HEK293 (cell line): ENCODE measurements around the gene ZNF275.

Experiments
- ATF2 ChIP-seq: fragments of 450-650 bp; formaldehyde crosslinking; IDR thresholded peaks from 2 replicates; pipeline ENCODE4 v1.5.1; 2016; ENCODE audit warnings: missing biosample characterization, missing genetic modification characterization, low read depth
- CTCF ChIP-seq: fragments of 450-650 bp; formaldehyde crosslinking; IDR thresholded peaks from 2 replicates; pipeline ENCODE4 v1.5.1; 2016; ENCODE audit warnings: missing biosample characterization, missing genetic modification characterization
- KLF16 ChIP-seq: fragments of 450-650 bp; formaldehyde crosslinking; IDR thresholded peaks from 2 replicates; pipeline ENCODE4 v1.5.1; 2017; ENCODE audit warnings: missing biosample characterization, missing genetic modification characterization
- KLF8 ChIP-seq: fragments of 450-650 bp; formaldehyde crosslinking; IDR thresholded peaks from 2 replicates; pipeline ENCODE4 v1.5.1; 2016; ENCODE audit warnings: missing biosample characterization, missing genetic modification characterization
- SP2 ChIP-seq: fragments of 450-650 bp; formaldehyde crosslinking; IDR thresholded peaks from 2 replicates; pipeline ENCODE4 v1.5.1; 2016; ENCODE audit warnings: missing biosample characterization, missing genetic modification characterization
- YY1 ChIP-seq: fragments of 450-650 bp; formaldehyde crosslinking; IDR thresholded peaks from 2 replicates; pipeline ENCODE4 v1.5.1; 2018; ENCODE audit warnings: missing biosample characterization, missing genetic modification characterization
- ZBTB21 ChIP-seq: fragments of 450-650 bp; formaldehyde crosslinking; IDR thresholded peaks from 2 replicates; pipeline ENCODE4 v1.5.1; 2017; ENCODE audit warnings: missing biosample characterization, missing genetic modification characterization
- ZBTB44 ChIP-seq: fragments of 450-650 bp; IDR thresholded peaks from 2 replicates; pipeline ENCODE4 v1.5.1; 2018; ENCODE audit warnings: missing biosample characterization, mild to moderate bottlenecking, missing genetic modification characterization
- ZNF366 ChIP-seq: fragments of 450-650 bp; formaldehyde crosslinking; conservative IDR thresholded peaks from 2 replicates; pipeline ENCODE4 v1.5.1; 2016; ENCODE audit warnings: missing biosample characterization, missing genetic modification characterization
- ZNF549 ChIP-seq: fragments of 450-650 bp; IDR thresholded peaks from 2 replicates; pipeline ENCODE4 v1.5.1; 2018; ENCODE audit warnings: missing biosample characterization, missing genetic modification characterization, mild to moderate bottlenecking, inconsistent platforms, moderate library complexity
- ZNF596 ChIP-seq: fragments of 450-650 bp; IDR thresholded peaks from 2 replicates; pipeline ENCODE4 v1.5.0; 2018; ENCODE audit warnings: missing biosample characterization, mild to moderate bottlenecking, missing genetic modification characterization, moderate library complexity
- ZNF629 ChIP-seq: fragments of 450-650 bp; formaldehyde crosslinking; IDR thresholded peaks from 2 replicates; pipeline ENCODE4 v1.5.1; 2017; ENCODE audit warnings: missing biosample characterization, missing genetic modification characterization

- TF ChIP-seq SP2 (tag by site-specific recombination) = no peak
- no peak for TF ChIP-seq ZNF366 (tag by site-specific recombination)
- TF ChIP-seq CTCF = no peak
- no peak for TF ChIP-seq ZNF549 (tag by site-specific recombination)
- no peak for TF ChIP-seq ZBTB44 (tag by site-specific recombination)
- TF ChIP-seq KLF16 (tag by site-specific recombination) = no peak
- TF ChIP-seq YY1 (tag by site-specific recombination) = no peak
- no peak for TF ChIP-seq ZNF629 (tag by site-specific recombination)
- no peak for TF ChIP-seq KLF8
- TF ChIP-seq ATF2 = no peak
- TF ChIP-seq ZBTB21 (tag by site-specific recombination) = no peak
- TF ChIP-seq ZNF596 (tag by site-specific recombination) = no peak
These were observed 14.5 kb downstream of the ZNF275 start for GRCh38 chrX:153348421-153348820.
